ENCODE measurements around the gene CMA1. TPM values are rescaled to one million over a fixed set of nuclear protein-coding genes. Genes with fewer than 3 reads are reported as not detected.

The CMA1 gene
- total RNA-seq, 1 experiment from 2014 or later, result not detected

DNA sequence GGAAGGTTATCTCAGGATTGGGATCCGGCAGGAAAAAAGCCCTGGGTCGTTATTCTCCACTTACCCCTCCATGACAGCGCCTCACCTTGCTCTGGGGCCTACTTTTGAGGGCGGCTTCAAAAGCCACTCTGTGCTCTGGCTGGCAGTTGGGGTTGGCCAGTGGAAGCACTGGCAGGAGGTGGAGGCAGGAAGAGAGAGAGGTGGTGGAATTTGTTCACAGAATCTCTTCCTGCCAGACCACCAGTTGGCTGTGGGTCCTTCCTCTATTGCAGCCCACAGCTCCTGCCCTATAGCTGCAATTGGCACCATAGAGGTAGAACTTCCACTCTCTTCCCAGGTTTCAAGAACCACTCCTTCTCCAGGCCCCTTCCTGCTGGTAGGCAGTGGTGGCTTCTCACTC is 32.8 kb downstream of the CMA1 start:
- H3K9me3 Mint-ChIP-seq, result peaks cover 8 to 9% of the 10 kb centered on the region in 2 experiments; a peak in 3 of 5 replicates

More for the DNA sequence above, 32.8 kb downstream of the CMA1 start:
- H3K36me3 Mint-ChIP-seq (ENCODE audit: insufficient read depth in 1 of 3, low read depth in 3 of 3), result peaks cover 4 to 11% (median 7%) of the 10 kb centered on the region in 3 experiments; a peak in 6 of 7 replicates
- no peak overlapping the region for H3K4me2 ChIP-seq (ENCODE audit: insufficient read depth, insufficient read length, low read length)
- H2BK15ac ChIP-seq (ENCODE audit: low read depth, low read length), result no peak overlapping the region
- no peak overlapping the region for H2BK12ac ChIP-seq (ENCODE audit: insufficient read length, low read depth, low read length)
- H3K23me2 ChIP-seq (ENCODE audit: insufficient read length, low read depth, low read length, poor library complexity, severe bottlenecking), result no peaks in the 10 kb centered on the region
- H3K9me3 ChIP-seq (ENCODE audit: control insufficient read depth, low read depth, low read length), result no peaks in the 10 kb centered on the region
- H2AFZ ChIP-seq (ENCODE audit: low read length), result no peak overlapping the region
- WGBS (ENCODE audit: extremely low coverage, insufficient read length, low lambda C conversion rate), result no CpG with 5 or more reads among the region's 4 CpGs
- no peak overlapping the region for H2BK120ac ChIP-seq (ENCODE audit: low read depth, low read length, poor library complexity, severe bottlenecking)
- TF ChIP-seq, protein P1, sequence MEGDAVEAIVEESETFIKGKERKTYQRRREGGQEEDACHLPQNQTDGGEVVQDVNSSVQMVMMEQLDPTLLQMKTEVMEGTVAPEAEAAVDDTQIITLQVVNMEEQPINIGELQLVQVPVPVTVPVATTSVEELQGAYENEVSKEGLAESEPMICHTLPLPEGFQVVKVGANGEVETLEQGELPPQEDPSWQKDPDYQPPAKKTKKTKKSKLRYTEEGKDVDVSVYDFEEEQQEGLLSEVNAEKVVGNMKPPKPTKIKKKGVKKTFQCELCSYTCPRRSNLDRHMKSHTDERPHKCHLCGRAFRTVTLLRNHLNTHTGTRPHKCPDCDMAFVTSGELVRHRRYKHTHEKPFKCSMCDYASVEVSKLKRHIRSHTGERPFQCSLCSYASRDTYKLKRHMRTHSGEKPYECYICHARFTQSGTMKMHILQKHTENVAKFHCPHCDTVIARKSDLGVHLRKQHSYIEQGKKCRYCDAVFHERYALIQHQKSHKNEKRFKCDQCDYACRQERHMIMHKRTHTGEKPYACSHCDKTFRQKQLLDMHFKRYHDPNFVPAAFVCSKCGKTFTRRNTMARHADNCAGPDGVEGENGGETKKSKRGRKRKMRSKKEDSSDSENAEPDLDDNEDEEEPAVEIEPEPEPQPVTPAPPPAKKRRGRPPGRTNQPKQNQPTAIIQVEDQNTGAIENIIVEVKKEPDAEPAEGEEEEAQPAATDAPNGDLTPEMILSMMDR (conservative IDR thresholded peaks at IDR 0.05), result no peak
- H3K4me3 Mint-ChIP-seq, result no peak overlapping the region
- no peaks in the 10 kb centered on the region for H4K20me1 ChIP-seq (ENCODE audit: control insufficient read depth, insufficient read depth, insufficient read length)
- no peak for DNase-seq
- no peak overlapping the region for H4K8ac ChIP-seq (replicated peaks; ENCODE audit: insufficient read length, low read depth, low read length)
- no peak overlapping the region; a peak in 1 of 7 replicates for H3K27ac Mint-ChIP-seq
- H3K56ac ChIP-seq (ENCODE audit: insufficient read length, low read depth, low read length), result no peak overlapping the region
- no peak overlapping the region for H2BK20ac ChIP-seq (ENCODE audit: low read depth, low read length, poor library complexity, severe bottlenecking)
- H3K27me3 Mint-ChIP-seq (ENCODE audit: low read depth), result no peaks in the 10 kb centered on the region; the same call in 1 of the 2 replicates
- no peak overlapping the region for H2AK5ac ChIP-seq (ENCODE audit: insufficient read length, low read length)
- H3K23ac ChIP-seq (ENCODE audit: insufficient read length, low read depth, low read length), result no peak overlapping the region
- H3K4me1 ChIP-seq (ENCODE audit: insufficient read depth, low read length), result no peaks in the 10 kb centered on the region
- no peak overlapping the region for H2BK5ac ChIP-seq (ENCODE audit: insufficient read length, low read length)
- no peak overlapping the region for H3K9ac ChIP-seq (ENCODE audit: extremely low read depth, insufficient read length, low read length)
- H3K4me1 Mint-ChIP-seq, result peaks cover 7% of the 10 kb centered on the region in 2 experiments
- H3K79me2 ChIP-seq (ENCODE audit: insufficient read depth, low read length), result no peaks in the 10 kb centered on the region
- H4K91ac ChIP-seq (ENCODE audit: insufficient read length, low read depth, low read length), result no peak overlapping the region
- H3K14ac ChIP-seq (ENCODE audit: insufficient read depth, low read length), result no peak overlapping the region
- no peaks in the 10 kb centered on the region for H3K27me3 ChIP-seq (ENCODE audit: insufficient read depth, low read length)
- no peak overlapping the region for H4K5ac ChIP-seq (ENCODE audit: insufficient read length, low read depth, low read length)
- H3K79me1 ChIP-seq (ENCODE audit: insufficient read depth, low read depth, low read length, poor library complexity, severe bottlenecking), result no peaks in the 10 kb centered on the region
- no peak overlapping the region for H3T11ph ChIP-seq (ENCODE audit: low read length)
- no peak overlapping the region for H3K18ac ChIP-seq (ENCODE audit: insufficient read length, low read depth, low read length)
- H3K4ac ChIP-seq (ENCODE audit: low read depth, low read length), result no peak overlapping the region
- no peak overlapping the region for H3K27ac ChIP-seq (ENCODE audit: insufficient read length, low read depth, low read length)

All from H9 (cell line).